Activated CD8-positive, alpha-beta T cell treated with anti-CD3 and anti-CD28 coated beads for 36 hours (primary cell): Measurements from ENCODE around the gene SF3B5. TPM values are rescaled to one million over a fixed set of nuclear protein-coding genes. Genes with fewer than 3 reads are reported as not detected.

Experiments used
- ATAC-seq: fragments of 200-7000 bp; cut with Tn5 transposase; one replicate; pipeline ENCODE4 v1.10.0; 2021; ENCODE audit warnings: mild to moderate bottlenecking, moderate library complexity
- CTCF ChIA-PET: fragments of 350-600 bp; sonication (Branson Sonifier 250); formaldehyde crosslinking; loops from one replicate; lab custom pipeline; 2021; ENCODE audit warnings: antibody characterized with exemption; lab: Charles Lee
- POLR2A ChIA-PET: fragments of 350-600 bp; sonication (Branson Sonifier 250); formaldehyde crosslinking; loops from one replicate; lab custom pipeline; 2021; ENCODE audit warnings: antibody characterized with exemption; lab: Charles Lee
- DNase-seq: peaks from one replicate; pipeline ENCODE4 v3.0.0-alpha.2; 2020
- H3K27ac Mint-ChIP-seq: one replicate; pipeline ENCODE4 v1.8.0; 2021; ENCODE audit warnings: mild to moderate bottlenecking, mixed read lengths
- H3K27me3 Mint-ChIP-seq: one replicate; pipeline ENCODE4 v1.8.0; 2021; ENCODE audit warnings: mixed read lengths
- H3K36me3 Mint-ChIP-seq: one replicate; pipeline ENCODE4 v1.8.0; 2021; ENCODE audit warnings: low read depth, mixed read lengths
- H3K4me1 Mint-ChIP-seq: one replicate; pipeline ENCODE4 v1.8.0; 2021; ENCODE audit warnings: low read depth, mixed read lengths
- H3K4me3 Mint-ChIP-seq: one replicate; pipeline ENCODE4 v1.8.0; 2021; ENCODE audit warnings: mild to moderate bottlenecking, moderate library complexity, mixed read lengths
- H3K9me3 Mint-ChIP-seq: one replicate; pipeline ENCODE4 v1.8.0; 2021; ENCODE audit warnings: mixed read lengths
- intact Hi-C: fragments of 100-400 bp; cut with micrococcal nuclease; formaldehyde crosslinking; loops from one replicate; pipeline ENCODE4 v1.10.0; 2022
- total RNA-seq, 2 experiments: library from RNA; stranded (reverse); gene quantifications; one replicate each; pipeline ENCODE4 v1.2.3, GENCODE V29; 2021
- TF ChIP-seq, protein P1 (sequence below): fragments of 200-600 bp; IDR thresholded peaks from one replicate; pipeline ENCODE4 v1.8.0; 2022; ENCODE audit warnings: antibody characterized with exemption, mild to moderate bottlenecking

Gene SF3B5
- total RNA-seq, 2 experiments from 2014 or later, result 207 to 210 TPM

DNA sequence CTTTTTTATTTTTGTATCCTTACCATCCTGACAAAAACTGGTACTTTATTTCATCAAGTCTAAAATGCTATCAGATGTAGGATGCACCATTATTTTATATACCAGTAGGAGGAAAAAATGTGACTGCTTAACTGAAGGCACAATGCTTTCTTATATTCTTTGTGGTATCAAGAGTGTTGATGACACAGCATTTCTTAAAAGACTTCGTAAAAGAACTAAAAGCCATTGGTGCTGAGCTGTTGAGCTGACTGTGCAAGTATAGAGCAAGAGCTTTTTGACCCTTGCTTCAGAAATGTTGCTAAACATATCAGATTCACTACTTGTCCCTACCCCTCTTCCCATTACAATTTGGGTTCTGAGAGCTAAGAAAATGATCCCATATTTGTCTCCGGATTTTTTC is 17.5 kb downstream of the SF3B5 start:
- H3K9me3 Mint-ChIP-seq, result no peaks in the 10 kb centered on the region
- ATAC-seq (no peak), DNase-seq (no peak)
- POLR2A ChIA-PET, result interaction anchor here (0.7 kb wide), 1 partner anchor 44 kb away, joined by 3 read pairs; no protein-coding TSS in a partner anchor
- CTCF ChIA-PET, result no interaction called here
- TF ChIP-seq, protein P1, sequence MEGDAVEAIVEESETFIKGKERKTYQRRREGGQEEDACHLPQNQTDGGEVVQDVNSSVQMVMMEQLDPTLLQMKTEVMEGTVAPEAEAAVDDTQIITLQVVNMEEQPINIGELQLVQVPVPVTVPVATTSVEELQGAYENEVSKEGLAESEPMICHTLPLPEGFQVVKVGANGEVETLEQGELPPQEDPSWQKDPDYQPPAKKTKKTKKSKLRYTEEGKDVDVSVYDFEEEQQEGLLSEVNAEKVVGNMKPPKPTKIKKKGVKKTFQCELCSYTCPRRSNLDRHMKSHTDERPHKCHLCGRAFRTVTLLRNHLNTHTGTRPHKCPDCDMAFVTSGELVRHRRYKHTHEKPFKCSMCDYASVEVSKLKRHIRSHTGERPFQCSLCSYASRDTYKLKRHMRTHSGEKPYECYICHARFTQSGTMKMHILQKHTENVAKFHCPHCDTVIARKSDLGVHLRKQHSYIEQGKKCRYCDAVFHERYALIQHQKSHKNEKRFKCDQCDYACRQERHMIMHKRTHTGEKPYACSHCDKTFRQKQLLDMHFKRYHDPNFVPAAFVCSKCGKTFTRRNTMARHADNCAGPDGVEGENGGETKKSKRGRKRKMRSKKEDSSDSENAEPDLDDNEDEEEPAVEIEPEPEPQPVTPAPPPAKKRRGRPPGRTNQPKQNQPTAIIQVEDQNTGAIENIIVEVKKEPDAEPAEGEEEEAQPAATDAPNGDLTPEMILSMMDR, result no peak
- no peaks in the 10 kb centered on the region for H3K27me3 Mint-ChIP-seq
- peaks cover 4% of the 10 kb centered on the region for H3K4me1 Mint-ChIP-seq
- H3K4me3 Mint-ChIP-seq, result no peak overlapping the region
- H3K27ac Mint-ChIP-seq, result no peak overlapping the region
- H3K36me3 Mint-ChIP-seq, result no peaks in the 10 kb centered on the region
- intact Hi-C loops, result no loop called here

GRCh38 chr6:144075875-144076274 is 19.5 kb downstream of the SF3B5 start:
- ATAC-seq (no peak), DNase-seq (no peak)
- Mint-ChIP-seq H3K9me3 (no peaks in the 10 kb centered on the region), H3K36me3 (no peaks in the 10 kb centered on the region), H3K27ac (no peak overlapping the region), H3K27me3 (no peaks in the 10 kb centered on the region), H3K4me3 (no peak overlapping the region), H3K4me1 (peaks cover 4% of the 10 kb centered on the region)
- intact Hi-C loops, result no loop called here
- ChIA-PET POLR2A (interaction anchor here (0.7 kb wide), 1 partner anchor 12 kb away, joined by 3 read pairs; no protein-coding TSS in a partner anchor), CTCF (interaction anchor here (1.0 to 2.1 kb wide), 4 partner anchors 10 to 136 kb away, joined by 4 to 6 read pairs (median 6); no protein-coding TSS in a partner anchor)
- TF ChIP-seq, protein P1, result no peak

GRCh38 chr6:144075187-144075586 is 20.2 kb downstream of the SF3B5 start:
- no peaks in the 10 kb centered on the region for H3K27me3 Mint-ChIP-seq
- CTCF ChIA-PET, result interaction anchor here (1.0 to 2.1 kb wide), 4 partner anchors 9 to 135 kb away, joined by 4 to 6 read pairs (median 6); no protein-coding TSS in a partner anchor
- POLR2A ChIA-PET, result interaction anchor here (0.7 kb wide), 1 partner anchor 13 kb away, joined by 3 read pairs; no protein-coding TSS in a partner anchor

GRCh38 chr6:144073024-144073423 is 22.3 kb downstream of the SF3B5 start:
- ChIA-PET CTCF (interaction anchor here (0.6 kb wide), 1 partner anchor 21 kb away, joined by 3 read pairs; no protein-coding TSS in a partner anchor), POLR2A (interaction anchor here (1.0 kb wide), 1 partner anchor 15 kb away, joined by 3 read pairs; no protein-coding TSS in a partner anchor)
- intact Hi-C loops, result no loop called here
- H3K4me1 Mint-ChIP-seq, result peaks cover 9% of the 10 kb centered on the region
- no peak for DNase-seq
- ATAC-seq, result no peak
- no peak overlapping the region for H3K4me3 Mint-ChIP-seq
- H3K9me3 Mint-ChIP-seq, result no peaks in the 10 kb centered on the region
- H3K36me3 Mint-ChIP-seq, result no peaks in the 10 kb centered on the region
- TF ChIP-seq, protein P1, result no peak
- no peaks in the 10 kb centered on the region for H3K27me3 Mint-ChIP-seq
- no peak overlapping the region for H3K27ac Mint-ChIP-seq

More at GRCh38 chr6:144075187-144075586, 20.2 kb downstream of the SF3B5 start:
- Mint-ChIP-seq H3K9me3 (no peaks in the 10 kb centered on the region), H3K4me1 (peaks cover 4% of the 10 kb centered on the region), H3K36me3 (no peaks in the 10 kb centered on the region), H3K4me3 (no peak overlapping the region), H3K27ac (no peak overlapping the region)
- TF ChIP-seq, protein P1, result no peak
- intact Hi-C loops, result no loop called here
- DNase-seq, result no peak
- no peak for ATAC-seq

DNA sequence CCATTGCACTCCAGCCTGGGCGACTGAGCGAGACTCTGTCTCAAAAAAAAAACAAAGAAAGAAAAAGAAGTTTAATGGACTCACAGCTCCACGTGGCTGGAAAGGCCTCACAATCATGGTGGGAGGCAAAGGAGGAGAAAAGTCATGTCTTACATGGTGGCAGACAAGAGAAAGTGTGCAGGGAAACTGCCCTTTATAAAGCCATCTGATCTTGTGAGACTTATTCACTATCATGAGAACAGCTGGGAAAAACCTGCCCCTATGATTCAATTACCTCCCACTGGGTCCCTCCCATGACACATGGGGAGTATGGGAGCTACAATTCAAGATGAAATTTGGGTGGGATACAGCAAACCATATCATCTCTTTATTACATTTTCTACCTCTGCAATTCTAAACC is 25.9 kb downstream of the SF3B5 start:
- intact Hi-C loops, result no loop called here
- no peak overlapping the region for H3K27ac Mint-ChIP-seq
- ChIA-PET CTCF (interaction anchor here (0.8 to 1.6 kb wide), 2 partner anchors 15 to 19 kb away, joined by 3 to 4 read pairs; no protein-coding TSS in a partner anchor), POLR2A (no interaction called here)
- DNase-seq, result no peak
- peaks cover 27% of the 10 kb centered on the region for H3K4me1 Mint-ChIP-seq
- H3K4me3 Mint-ChIP-seq, result no peak overlapping the region
- no peaks in the 10 kb centered on the region for H3K27me3 Mint-ChIP-seq
- no peaks in the 10 kb centered on the region for H3K9me3 Mint-ChIP-seq
- TF ChIP-seq, protein P1, result no peak
- no peaks in the 10 kb centered on the region for H3K36me3 Mint-ChIP-seq
- ATAC-seq, result no peak
